ENCODE results near the gene STYXL2.

STYXL2 gene

DNA sequence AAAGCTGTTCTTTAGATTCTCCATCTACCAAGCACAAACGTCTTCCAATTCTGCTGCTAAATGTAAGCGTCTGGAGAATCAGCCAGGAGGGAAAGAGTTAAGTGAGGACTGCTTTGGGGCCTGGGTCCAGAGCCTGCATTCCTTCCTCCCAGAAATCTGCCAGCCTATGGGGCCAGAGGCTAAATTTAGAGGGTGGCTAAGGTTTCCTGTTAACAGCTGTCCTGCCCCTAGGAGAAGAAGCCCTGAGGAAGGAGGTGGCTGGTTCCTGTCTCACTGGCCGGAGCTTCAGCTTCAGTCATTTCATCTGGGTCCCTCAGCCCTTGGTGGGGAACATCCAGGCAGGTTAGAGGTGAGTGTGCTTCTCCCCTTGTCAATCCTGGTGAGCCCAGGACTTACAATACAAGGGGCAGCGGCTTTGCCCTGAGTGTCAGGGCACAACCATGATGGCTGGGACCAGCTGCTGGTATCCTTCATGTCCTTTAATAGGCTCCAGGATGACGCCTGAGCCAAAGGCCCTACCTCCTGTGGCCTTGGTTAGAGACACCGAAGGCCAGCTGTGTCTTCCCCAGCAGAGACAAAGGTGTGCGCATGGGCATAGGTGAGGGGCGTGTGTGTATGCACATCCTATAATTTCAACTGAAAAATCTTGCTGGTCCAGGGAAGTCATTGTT, at the start of gene STYXL2:
TSS of gene STYXL2 (plus strand) at position 230 of the 671 bp plus-strand sequence. CDS start 775 bp downstream, outside the sequence.
- DNase-seq, result no peak

DNA sequence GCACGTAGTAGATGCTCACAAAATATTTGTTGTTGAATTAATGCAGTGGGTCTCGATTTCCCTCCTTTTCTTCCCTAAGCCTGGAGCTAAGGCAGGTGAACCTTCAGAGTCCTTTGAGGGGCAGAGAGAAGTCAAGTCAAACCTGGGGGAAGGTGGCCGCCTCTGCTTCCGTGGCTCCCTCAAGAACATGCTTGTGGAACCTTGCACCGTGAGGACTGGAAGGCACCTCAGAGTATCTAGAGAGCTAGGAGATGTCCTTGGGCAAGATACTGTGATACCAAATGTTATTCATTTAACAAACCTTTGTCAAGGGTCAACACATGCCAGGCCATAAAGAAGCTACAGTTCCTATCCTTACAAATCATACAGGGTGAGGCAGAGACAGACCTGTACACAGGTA, 42.0 kb upstream of the STYXL2 start:
- DNase-seq, result no peak

DNA sequence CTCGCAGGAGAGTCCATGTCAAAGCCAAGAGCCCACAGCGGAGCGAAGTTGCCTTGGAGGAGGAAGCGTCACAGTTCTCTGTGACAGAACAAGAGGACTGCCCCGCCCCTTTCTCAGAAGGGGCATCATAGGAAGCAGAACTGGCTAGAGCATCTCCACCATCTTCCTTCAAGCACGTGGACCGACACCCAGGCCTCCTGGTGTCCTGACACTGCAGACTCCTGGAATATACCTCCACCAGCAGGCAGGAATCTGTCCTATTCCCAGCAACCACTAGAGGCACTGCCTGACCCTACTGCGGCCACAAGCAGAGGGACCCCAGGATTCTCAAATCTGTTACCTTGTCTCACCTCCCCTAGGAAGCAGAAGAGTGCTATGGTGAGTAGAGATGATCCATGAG, 41.5 kb upstream of the STYXL2 start:
- DNase-seq, result no peak

DNA sequence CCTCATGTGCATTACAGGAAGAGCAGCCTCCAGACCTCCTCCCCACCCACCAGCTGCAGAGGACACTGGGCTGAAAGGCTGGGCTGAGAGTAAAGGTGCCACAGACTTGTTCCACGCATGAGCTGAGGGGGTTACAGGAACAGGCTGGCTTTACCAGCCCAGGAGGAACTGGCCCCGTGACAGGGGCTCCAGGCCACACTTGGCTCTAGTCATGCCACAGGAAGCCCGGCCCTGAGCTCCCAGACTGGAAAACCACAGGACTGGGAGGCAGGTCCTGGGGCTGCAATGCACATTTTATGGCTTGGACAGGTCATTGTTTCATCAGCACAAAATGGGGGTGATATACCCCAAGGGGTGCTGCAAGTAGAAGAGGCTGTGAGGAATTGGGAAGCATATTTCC, 39.3 kb upstream of the STYXL2 start:
- DNase-seq, result no peak

DNA sequence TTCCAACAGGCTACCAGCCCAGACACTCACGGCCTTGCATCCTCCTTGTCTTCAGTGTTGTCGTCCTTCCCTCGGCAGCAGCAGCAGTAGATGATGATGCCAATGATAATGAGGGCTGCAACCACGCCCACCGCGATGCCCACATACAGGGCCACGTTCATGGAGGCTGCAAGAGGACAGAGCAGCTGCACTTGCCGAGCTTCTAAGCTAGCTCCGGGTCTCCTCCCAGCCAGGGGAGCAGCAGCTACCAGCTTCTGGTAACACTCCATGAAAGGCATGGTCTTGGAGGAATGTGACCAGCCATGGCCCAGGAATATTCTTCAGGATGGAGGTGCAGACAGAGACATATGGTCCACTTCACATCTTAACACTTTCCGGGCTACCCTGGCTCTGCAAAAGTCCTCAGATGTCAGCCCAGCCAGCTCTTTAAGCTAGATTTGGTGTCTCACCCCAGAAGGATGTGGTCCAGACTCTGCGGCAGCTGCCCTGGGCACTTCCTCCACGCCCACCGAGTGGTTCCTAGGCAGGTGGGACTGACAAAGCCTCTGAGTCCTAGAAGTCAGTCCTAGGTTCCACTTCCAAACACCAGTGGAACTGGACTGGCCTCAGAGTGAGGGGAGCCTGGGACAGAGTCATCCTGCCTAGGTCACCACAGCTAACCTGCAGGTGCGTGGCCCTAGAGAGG, 38.8 kb upstream of the STYXL2 start:
- DNase-seq, result no peak

DNA sequence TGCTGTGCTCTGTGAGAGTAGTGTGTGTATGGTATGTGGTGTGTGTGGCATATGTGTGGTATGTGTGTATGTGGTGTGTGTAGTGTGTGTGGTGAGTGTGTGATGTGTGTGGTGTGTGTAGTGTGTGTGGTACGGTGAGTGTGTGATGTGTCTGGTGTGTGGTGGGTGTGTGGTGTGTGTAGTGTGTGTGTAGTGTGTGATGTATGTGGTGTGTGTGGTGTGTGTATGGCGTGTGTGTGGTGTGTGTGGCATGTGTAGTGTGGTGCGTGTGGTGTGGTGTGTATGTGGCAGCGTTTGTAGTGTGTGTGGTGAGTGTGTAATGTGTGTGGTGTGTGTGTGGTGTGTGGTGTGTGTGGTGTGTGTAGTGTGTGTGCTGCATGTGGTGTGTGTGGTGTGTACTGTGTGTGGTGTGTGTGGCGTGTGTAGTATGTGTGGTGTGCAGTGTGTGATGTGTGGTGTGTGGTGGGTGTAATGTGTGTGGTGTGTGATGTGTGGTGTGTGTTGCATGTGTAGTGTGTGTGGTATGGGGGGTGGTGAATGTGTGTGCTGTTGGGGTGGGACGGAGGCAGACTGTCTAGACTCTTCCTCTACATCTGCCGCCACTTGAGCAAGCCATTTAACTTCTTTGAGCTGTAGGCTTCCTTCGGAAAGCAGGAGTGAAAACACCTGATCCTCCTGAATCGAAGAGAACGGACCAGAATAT, 37.2 kb upstream of the STYXL2 start:
- no peak for DNase-seq

DNA sequence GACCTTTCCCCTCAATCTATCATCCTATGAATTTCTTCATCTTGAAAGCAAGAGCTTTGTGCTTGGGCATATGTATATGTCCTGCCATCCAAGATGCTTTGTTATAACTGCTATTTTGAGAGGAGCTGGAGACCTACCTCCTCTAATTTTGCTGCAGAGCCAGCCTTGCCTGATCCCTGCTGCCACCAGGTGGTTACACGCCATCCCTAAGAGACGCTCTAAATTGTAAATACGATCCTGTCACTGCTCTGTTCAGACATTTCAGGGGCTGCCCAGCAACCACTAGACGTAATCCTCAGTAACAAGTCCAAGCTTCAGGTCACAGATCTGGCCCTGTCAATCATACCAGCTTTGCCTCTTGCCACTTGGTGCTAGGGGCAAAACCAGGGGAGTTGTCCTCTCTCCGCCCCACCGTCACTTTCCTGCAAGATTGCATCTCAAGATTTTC, 36.6 kb upstream of the STYXL2 start:
- DNase-seq, result peak in 1 of 2 experiments; percentile 49

DNA sequence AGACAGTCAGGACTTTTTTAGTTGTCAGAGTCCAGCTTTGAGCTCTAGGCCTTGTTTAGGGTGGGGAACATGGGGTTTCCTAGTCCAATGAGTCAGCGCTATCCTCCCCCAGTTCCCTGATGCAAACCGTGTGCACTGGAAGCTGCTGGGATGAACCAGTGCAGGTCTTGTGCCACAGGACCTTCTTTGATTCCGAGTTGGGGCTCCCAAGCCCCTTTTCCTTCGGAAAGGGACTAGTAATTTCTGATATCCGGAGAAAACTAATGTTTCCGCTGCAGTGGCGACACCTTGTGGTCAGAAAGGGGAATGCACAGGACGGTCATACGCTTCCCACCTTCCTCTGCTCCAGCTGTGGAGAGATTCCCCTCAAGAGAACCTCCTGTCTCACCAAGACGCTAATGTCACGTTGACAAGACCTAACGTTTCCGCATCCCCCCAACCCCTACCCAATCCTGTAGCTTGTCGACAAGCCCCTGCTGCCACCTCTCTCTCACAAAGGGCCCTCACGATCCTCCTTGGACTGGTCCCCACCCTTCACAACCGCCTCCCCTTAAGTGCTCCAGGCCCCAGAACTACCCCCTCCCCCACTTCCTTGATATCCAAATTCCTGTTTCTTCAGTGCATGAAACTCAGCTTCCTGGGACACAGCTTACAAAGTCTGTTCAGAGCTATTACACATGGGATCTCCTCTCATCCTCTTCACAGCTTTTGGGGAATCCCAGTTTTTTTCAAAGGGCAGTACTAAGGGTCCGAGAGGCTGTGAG, 34.6 kb upstream of the STYXL2 start:
- peak in 1 of 2 experiments; percentile 25 for DNase-seq

DNA sequence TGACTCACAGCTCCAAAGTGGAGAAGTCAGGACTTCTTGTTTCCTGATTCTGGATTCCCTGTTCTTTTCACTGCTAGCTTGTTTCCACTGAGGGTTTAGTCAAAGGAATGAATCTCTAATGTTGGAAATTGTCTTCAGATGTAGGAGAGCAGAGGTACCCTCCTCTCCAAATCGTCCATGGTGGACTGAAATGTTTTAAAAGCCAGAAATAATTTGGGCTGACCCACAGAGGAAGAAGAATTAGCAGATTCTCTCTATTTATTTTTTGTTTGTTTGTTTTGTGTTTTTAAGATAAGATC, 34.1 kb upstream of the STYXL2 start:
- no peak for DNase-seq

DNA sequence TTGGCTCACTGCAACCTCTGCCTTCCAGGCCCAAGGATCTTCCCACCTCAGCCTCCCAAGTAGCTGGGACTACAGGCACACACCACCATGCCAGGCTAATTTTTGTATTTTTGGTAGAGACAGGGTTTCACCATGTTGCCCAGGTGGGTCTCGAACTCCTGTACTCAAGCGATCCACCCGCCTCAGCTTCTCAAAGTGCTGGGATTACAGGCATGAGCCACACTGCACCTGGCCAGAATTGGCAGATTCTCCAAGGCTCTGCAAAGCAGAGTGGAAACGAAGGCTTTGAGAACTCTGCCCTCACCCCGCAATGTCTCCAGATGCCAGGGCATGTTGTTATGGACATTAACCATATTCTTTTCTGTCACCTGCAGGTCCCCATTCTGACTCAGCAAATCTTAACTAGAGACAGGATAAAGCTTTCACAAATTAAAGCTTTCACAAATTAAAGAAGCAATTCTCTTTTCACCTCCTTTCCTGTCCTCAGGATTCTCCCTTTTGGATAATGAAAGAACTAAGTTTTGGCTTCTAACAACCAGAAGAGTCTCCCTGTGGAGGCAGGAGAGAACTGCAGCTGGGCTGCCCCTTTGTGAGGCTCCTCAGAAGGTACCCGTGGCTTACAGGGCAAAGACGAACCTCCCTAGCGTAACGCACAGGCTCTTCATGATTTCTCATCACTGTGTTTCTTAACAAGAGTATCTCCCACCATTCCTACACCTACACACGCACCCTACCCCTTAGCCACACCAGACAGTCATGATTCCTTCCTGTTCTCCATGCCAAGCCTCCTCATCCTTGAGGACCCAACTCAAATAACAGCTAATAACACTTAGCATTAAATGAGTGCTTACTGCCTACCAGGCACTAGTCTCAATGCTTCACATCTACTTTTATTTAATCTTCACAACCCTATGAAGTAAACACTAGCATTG, 33.5 kb upstream of the STYXL2 start:
- DNase-seq, result no peak

DNA sequence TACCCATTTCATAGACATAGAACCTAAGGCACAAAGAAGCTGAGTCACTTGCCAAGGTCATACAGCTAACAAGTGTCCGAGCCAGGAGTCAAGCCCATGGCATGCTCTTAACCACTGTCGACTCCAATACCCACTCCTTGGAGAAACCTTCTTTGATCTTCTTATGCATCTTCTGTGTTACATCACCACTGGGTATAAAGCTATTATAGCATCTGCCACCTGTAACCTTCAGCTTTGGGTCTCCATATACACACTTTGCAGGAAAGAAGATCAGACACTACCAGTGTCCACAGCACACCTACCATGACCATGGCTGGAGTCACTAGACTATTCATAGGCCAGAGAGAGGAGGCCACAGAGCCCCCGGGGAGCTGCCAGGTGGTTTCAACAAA, 32.8 kb upstream of the STYXL2 start:
- no peak for DNase-seq

DNA sequence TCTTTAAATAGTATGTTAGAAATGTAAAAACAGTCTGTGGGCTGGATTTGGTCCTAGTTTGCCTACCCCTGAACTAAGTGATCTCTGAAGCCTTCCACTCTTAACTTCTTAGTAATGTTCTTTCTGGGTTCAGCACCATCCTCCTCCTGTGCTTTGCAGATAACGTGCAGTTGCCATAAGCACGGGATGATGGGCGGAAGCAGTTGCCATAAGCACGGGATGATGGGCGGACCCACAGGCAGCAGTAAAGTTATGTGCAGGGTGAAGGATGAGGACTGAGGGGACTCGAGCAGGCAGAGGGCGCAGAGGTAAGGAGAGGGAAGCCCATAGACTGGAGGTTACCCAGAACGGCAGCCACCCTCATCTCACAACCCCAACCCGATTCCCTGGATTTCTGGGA, 29.3 kb upstream of the STYXL2 start:
- no peak for DNase-seq

DNA sequence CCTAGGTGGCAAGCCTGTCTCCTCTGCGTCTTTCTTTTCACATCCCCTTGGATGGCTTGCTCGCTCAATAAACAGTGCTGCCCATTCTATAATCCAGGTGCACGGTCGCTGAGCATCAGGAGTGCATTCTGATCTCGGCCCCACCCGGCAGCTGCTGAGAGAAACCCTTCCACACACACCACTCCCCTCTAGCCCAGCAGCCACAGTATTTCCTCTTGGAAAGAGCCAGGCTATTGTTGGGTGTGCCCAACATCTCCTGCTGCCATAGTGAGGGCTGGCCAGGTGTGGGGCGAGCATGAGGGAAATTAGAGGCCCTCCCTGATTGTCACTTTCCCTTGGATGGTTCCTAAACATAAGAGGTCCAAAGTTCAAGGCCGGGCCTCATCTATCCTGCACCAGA, 28.4 kb upstream of the STYXL2 start:
- no peak for DNase-seq

DNA sequence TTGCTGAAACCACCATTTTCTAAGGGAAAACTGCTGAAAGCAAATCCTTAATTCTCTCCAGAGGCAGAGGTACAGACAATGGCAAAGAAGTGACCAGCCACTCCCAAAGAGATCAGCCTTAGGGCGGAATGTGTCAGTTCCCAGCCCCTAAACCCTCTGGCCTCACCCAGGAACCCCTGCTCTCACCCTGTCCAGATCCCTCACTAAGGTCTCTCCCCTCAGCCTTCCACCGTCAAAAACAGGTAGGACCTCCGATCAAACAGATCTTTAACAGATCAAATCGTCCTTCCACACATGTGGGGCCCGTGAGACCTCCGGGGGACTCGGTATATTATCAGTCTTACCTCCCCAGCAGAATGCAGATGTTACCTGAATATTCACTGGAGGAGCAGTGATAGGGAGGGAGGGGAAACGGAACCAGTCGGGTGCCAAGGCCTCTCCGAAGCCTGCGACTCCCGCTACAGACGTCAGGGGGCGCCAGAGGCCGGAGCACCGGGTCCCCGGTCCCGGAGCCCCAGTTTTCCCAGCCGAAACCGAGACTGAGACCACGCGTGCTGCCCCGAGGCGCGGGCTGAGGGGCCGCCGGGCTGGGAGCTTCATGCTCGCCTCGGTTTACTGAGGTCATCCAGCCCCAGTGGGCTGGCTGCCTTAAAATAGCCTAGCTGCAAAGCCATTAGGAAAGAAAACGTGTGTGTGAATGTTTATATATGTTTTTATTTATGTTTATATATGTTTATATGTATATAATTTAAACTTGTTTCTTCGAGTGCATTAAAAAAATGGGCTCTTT, 27.3 kb upstream of the STYXL2 start:
- DNase-seq, result peak in 1 of 2 experiments; percentile 25

DNA sequence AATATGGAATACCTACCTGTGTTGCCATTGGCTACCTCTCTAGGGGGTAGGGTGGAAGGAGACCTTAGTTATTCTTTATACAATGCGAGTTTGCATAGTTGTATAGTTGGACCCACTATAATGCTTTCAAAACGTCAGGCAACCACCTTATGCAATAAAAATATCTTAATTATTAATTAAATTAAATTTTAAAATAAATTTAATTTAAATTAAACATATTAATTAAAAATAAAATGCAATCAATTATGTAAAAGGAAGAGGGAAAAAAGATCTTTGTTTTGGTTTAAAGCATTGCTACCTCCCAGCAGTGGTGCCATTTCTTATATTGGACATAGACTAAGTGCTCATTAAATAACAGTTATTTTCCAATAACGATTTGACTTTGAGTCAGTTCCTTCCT, 26.0 kb upstream of the STYXL2 start:
- DNase-seq, result no peak

DNA sequence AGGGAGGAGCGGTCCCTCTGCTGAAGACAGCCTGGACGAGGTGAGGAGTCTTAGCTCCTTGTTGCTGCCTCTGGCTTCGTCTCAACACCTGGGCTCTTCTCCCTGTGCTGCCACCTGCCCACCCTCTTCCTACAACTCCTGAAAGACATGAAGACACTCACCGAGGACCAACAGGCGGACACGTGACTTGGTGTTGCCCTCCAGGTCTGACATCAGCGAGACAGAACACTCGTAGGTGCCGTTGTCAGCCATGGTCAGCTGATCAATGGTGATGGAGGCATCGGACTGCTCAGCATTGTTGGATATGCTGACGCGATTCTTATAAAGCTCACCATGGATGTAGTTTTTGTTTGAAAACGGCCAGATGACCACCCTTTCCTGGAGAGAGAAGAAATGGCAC, 25.1 kb upstream of the STYXL2 start:
- no peak for DNase-seq

DNA sequence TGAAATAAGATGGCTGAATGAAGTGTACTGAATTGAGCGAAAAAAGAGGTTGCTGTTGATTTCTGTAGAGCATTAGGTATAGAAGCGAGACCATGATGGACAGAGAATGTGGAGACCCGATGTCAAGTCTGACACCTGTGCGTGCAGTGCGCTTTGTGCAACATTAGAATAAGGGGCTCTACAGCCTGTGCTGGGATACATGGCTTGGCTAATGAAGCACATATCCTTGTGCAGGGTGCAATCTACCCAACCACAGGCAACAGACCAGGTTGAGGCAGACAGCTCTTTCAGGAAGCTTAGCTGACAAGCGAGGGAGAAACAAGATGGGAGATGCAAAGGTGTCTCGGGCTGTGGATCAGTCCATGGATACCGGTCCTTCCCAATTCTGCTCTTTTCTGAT, 22.6 kb upstream of the STYXL2 start:
- DNase-seq, result no peak

DNA sequence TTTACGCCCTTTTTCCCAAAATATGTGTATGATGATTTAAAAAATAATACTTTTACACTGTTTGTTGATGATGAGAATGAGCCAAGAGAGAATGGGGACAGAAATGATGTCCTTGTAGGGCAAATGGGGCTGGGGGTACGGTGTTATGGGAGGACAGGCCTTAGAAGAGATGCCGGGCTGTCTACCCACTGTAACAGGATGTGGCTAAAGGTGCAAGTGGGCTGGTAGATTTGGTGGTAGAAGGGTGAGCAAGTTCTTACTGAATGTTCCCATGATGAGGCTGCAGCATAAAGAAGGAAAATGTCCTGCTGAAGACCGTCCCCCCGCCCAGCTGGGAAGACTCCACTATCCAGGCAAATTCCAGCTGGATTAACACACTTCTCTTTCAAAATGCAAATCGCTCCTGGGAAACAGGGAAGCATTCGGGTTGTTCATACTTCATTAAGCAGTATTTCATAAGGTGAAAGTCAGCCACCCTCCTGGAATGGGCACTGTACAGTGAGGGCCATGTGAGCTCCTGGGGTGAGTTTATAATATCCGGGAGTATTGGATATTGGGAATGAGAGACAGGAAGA, 17.7 kb upstream of the STYXL2 start:
- DNase-seq, result no peak

DNA sequence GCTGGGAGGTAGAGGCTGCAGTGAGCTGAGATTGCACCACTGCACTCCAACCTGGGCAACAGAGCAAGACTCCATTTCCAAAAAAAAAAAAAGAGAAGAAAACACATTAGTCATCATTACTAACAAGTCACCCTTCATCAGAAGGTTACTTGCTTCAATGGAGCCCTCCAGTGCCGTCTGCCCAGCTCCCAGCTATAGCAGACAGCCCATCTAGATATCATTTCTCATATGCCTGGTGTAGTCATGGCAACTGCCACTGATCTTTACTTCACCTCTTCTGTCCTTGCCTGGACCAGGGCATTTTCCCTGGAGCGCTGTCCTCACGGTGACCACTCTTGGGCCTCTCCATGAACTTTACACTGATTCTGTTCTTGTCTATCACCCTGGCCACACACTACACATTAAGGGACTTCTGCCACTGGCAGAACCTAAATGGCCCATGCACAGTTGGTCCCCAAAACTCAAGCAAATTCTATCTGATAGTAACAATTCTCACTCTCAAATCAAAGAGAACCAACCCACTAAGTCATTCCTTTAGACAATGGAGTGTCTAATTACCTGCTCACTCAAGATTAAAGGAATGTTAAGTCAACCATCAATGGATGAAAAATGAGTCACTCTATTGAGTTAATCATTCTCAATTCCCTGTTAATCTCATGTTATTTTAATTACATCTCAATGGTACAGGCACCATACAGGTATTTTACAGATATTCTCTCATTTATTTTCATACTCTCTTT, 16.6 kb upstream of the STYXL2 start:
- no peak for DNase-seq

DNA sequence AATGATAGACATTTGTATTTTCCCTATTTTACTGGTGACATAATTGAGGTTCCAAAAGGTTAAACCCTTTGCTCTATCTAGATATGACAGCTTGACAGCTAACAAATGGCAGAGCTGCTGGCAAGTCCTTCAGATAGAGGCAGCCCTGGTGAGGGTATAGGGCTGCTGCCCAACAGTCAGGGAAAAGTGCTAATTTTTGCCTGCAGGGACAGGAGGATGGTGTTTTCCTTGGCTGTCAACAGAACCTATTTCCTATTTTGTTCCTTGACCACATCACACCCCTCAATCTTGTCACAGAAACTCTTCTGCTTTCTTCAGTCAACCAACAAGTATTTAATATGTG, 16.0 kb upstream of the STYXL2 start:
- DNase-seq, result no peak
